ENCODE measurements around the gene MOCOS. TPM values are rescaled to one million over a fixed set of nuclear protein-coding genes. Genes with fewer than 3 reads are reported as not detected.

The MOCOS gene
- polyA plus RNA-seq, 1 experiment: 12.6 TPM

- H3K4me3 ChIP-seq (ENCODE audit: low read depth, low read length): no peak overlapping the region
- no peaks in the 10 kb centered on the region for H3K27me3 ChIP-seq (ENCODE audit: control insufficient read depth, insufficient read depth, low read length)
- DNase-seq (ENCODE audit: low read depth): no peak
- peaks cover 2% of the 10 kb centered on the region; the same call in 1 of the 2 replicates for H3K36me3 ChIP-seq (ENCODE audit: control insufficient read depth, insufficient read depth, low read length)
- no peak for TF ChIP-seq CTCF (IDR thresholded peaks at IDR 0.05; ENCODE audit: insufficient read depth, low read depth, low read length)
- POLR2A ChIA-PET: no interaction called here
- CTCF ChIA-PET: no interaction called here
These were observed 62.1 kb downstream of the MOCOS start for GRCh38 chr18:36249392-36249791.

- POLR2A ChIA-PET: no interaction called here
- Histone ChIP-seq H3K4me3 (ENCODE audit: low read depth, low read length) (no peak overlapping the region), H3K27me3 (ENCODE audit: control insufficient read depth, insufficient read depth, low read length) (no peaks in the 10 kb centered on the region), H3K36me3 (ENCODE audit: control insufficient read depth, insufficient read depth, low read length) (peaks cover 2% of the 10 kb centered on the region; the same call in 1 of the 2 replicates)
- TF ChIP-seq CTCF (IDR thresholded peaks at IDR 0.05; ENCODE audit: insufficient read depth, low read depth, low read length): no peak
- no peak for DNase-seq (ENCODE audit: low read depth)
- CTCF ChIA-PET: no interaction called here
These were observed 63.5 kb downstream of the MOCOS start for GRCh38 chr18:36250827-36251226.

- DNase-seq (ENCODE audit: low read depth): no peak
- CTCF ChIA-PET: interaction anchor here (0.6 kb wide), 1 partner anchor 368 kb away, joined by 5 read pairs; no protein-coding TSS in a partner anchor
- TF ChIP-seq CTCF (IDR thresholded peaks at IDR 0.05; ENCODE audit: insufficient read depth, low read depth, low read length): no peak
- POLR2A ChIA-PET: no interaction called here
- Histone ChIP-seq H3K36me3 (ENCODE audit: control insufficient read depth, insufficient read depth, low read length) (peaks cover 4% of the 10 kb centered on the region; the same call in 1 of the 2 replicates), H3K4me3 (ENCODE audit: low read depth, low read length) (no peak overlapping the region), H3K27me3 (ENCODE audit: control insufficient read depth, insufficient read depth, low read length) (no peaks in the 10 kb centered on the region)
These were observed 67.9 kb downstream of the MOCOS start for GRCh38 chr18:36255072-36255698.

- Histone ChIP-seq H3K4me3 (ENCODE audit: low read depth, low read length) (no peak overlapping the region), H3K27me3 (ENCODE audit: control insufficient read depth, insufficient read depth, low read length) (no peaks in the 10 kb centered on the region), H3K36me3 (ENCODE audit: control insufficient read depth, insufficient read depth, low read length) (peaks cover 4% of the 10 kb centered on the region; the same call in 1 of the 2 replicates)
- no peak for TF ChIP-seq CTCF (IDR thresholded peaks at IDR 0.05; ENCODE audit: insufficient read depth, low read depth, low read length)
- CTCF ChIA-PET: no interaction called here
- DNase-seq (ENCODE audit: low read depth): no peak
- POLR2A ChIA-PET: no interaction called here
These were observed 68.8 kb downstream of the MOCOS start for GRCh38 chr18:36256094-36256493.

- Histone ChIP-seq H3K27me3 (ENCODE audit: control insufficient read depth, insufficient read depth, low read length) (no peaks in the 10 kb centered on the region), H3K36me3 (ENCODE audit: control insufficient read depth, insufficient read depth, low read length) (peaks cover 3% of the 10 kb centered on the region; the same call in 1 of the 2 replicates), H3K4me3 (ENCODE audit: low read depth, low read length) (no peak overlapping the region)
- DNase-seq (ENCODE audit: low read depth): no peak
- no peak for TF ChIP-seq CTCF (IDR thresholded peaks at IDR 0.05; ENCODE audit: insufficient read depth, low read depth, low read length)
- ChIA-PET CTCF (no interaction called here), POLR2A (no interaction called here)
These were observed 75.7 kb downstream of the MOCOS start for GRCh38 chr18:36262971-36263370.
